GM18951 (cell line): ENCODE data around the gene GRIK2.
"Not testable (repeated sequence)": the region's sequence is repeated elsewhere in the genome, so short reads cannot be mapped to it uniquely, and the experiment has no call there.

Experiments
- POLR2A ChIP-seq: IDR thresholded peaks from 4 replicates; pipeline ENCODE4 v1.6.1; 2011; ENCODE audit warnings: mild to moderate bottlenecking; ENCODE audit not compliant: insufficient read length, insufficient read depth; ENCODE audit errors: extremely low read depth
- in situ Hi-C: fragments of 300-500 bp; cut with MboI; formaldehyde crosslinking; loops from one replicate; pipeline ENCODE4 v1.12.0; 2022; ENCODE audit warnings: low sequenced_read_pairs, mixed read lengths, inconsistent platforms; ENCODE audit not compliant: unreplicated experiment

GRIK2 gene

GRCh38 chr6:101393251-101393828, at the start of gene GRIK2:
Gene GRIK2, plus strand, starts transcription at chr6:101393708.
- in situ Hi-C loops, result no loop called here
- no peak for TF ChIP-seq POLR2A

- in situ Hi-C loops, result no loop called here
- TF ChIP-seq POLR2A, result no peak
These were observed 48.6 kb upstream of the GRIK2 start for GRCh38 chr6:101344885-101345284.

GRCh38 chr6:101348816-101349215, 44.7 kb upstream of the GRIK2 start:
- TF ChIP-seq POLR2A, result no peak
- in situ Hi-C loops, result no loop called here

- in situ Hi-C loops, result not testable (repeated sequence)
These were observed 42.9 kb upstream of the GRIK2 start for GRCh38 chr6:101350631-101351030.

GRCh38 chr6:101351173-101351572, 42.3 kb upstream of the GRIK2 start:
- in situ Hi-C loops, result no loop called here
- TF ChIP-seq POLR2A, result no peak

- in situ Hi-C loops, result no loop called here
- TF ChIP-seq POLR2A, result no peak
These were observed 41.2 kb upstream of the GRIK2 start for GRCh38 chr6:101352316-101352715.

GRCh38 chr6:101365181-101365580, 28.3 kb upstream of the GRIK2 start:
- in situ Hi-C loops, result no loop called here
- no peak for TF ChIP-seq POLR2A

GRCh38 chr6:101379926-101380325, 13.6 kb upstream of the GRIK2 start:
- TF ChIP-seq POLR2A, result no peak
- in situ Hi-C loops, result no loop called here

GRCh38 chr6:101380897-101381630, 12.4 kb upstream of the GRIK2 start:
- TF ChIP-seq POLR2A, result no peak
- in situ Hi-C loops, result no loop called here

GRCh38 chr6:101383747-101384146, 9.8 kb upstream of the GRIK2 start:
- in situ Hi-C loops, result not testable (repeated sequence)

GRCh38 chr6:101386982-101387381, 6.5 kb upstream of the GRIK2 start:
- in situ Hi-C loops, result no loop called here
- no peak for TF ChIP-seq POLR2A

GRCh38 chr6:101391772-101392585, 1.5 kb upstream of the GRIK2 start:
- in situ Hi-C loops, result no loop called here

GRCh38 chr6:101392586-101393230, 800 bp upstream of the GRIK2 start:
- no peak for TF ChIP-seq POLR2A
- in situ Hi-C loops, result no loop called here

More at GRCh38 chr6:101391772-101392585, 1.5 kb upstream of the GRIK2 start:
- no peak for TF ChIP-seq POLR2A
